Activated CD4-positive, alpha-beta T cell treated with anti-CD3 and anti-CD28 coated beads for 36 hours (primary cell): ENCODE measurements around the gene MRPL37. TPM values are rescaled to one million over a fixed set of nuclear protein-coding genes. Genes with fewer than 3 reads are reported as not detected.
"Not testable (repeated sequence)": the region's sequence is repeated elsewhere in the genome, so short reads cannot be mapped to it uniquely, and the experiment has no call there.

Source experiments
- ATAC-seq: fragments of 200-7000 bp; cut with Tn5 transposase; one replicate; pipeline ENCODE4 v1.10.0; 2021; ENCODE audit warnings: mild to moderate bottlenecking, moderate library complexity
- CTCF ChIA-PET: fragments of 350-600 bp; sonication (Branson Sonifier 250); formaldehyde crosslinking; loops from one replicate; lab custom pipeline; 2021; ENCODE audit warnings: antibody characterized with exemption; lab: Charles Lee
- POLR2A ChIA-PET: fragments of 350-600 bp; sonication (Branson Sonifier 250); formaldehyde crosslinking; loops from one replicate; lab custom pipeline; 2021; ENCODE audit warnings: antibody characterized with exemption, inconsistent platforms; lab: Charles Lee
- DNase-seq: peaks from one replicate; pipeline ENCODE4 v3.0.0-alpha.2; 2020
- H3K27ac Mint-ChIP-seq: one replicate; pipeline ENCODE4 v1.8.0; 2021; ENCODE audit warnings: mixed read lengths
- H3K27me3 Mint-ChIP-seq: one replicate; pipeline ENCODE4 v1.8.0; 2021; ENCODE audit warnings: mixed read lengths
- H3K36me3 Mint-ChIP-seq: one replicate; pipeline ENCODE4 v1.8.0; 2021; ENCODE audit warnings: low read depth, mixed read lengths
- H3K4me1 Mint-ChIP-seq: one replicate; pipeline ENCODE4 v1.8.0; 2021; ENCODE audit warnings: mixed read lengths
- H3K4me3 Mint-ChIP-seq: one replicate; pipeline ENCODE4 v1.8.0; 2021; ENCODE audit warnings: mild to moderate bottlenecking, moderate library complexity, mixed read lengths
- H3K9me3 Mint-ChIP-seq: one replicate; pipeline ENCODE4 v1.8.0; 2021; ENCODE audit warnings: low read depth, mixed read lengths
- intact Hi-C, 2 experiments: fragments of 100-400 bp; cut with DNase I in 1 of 2; cut with micrococcal nuclease in 1 of 2; formaldehyde crosslinking; loops; one replicate each; pipeline versions ENCODE4 v1.14.2 to v1.15.1; 2022 to 2024; cut with DNase I, micrococcal nuclease
- total RNA-seq, 2 experiments: library from RNA; stranded (reverse); gene quantifications; one replicate each; pipeline ENCODE4 v1.2.3, GENCODE V29; 2021

Gene MRPL37
- total RNA-seq, 2 experiments from 2014 or later, result 177 to 189 TPM

- Mint-ChIP-seq H3K27ac (peak overlapping the region; percentile 84), H3K27me3 (no peaks in the 10 kb centered on the region), H3K4me1 (peaks cover 30% of the 10 kb centered on the region), H3K9me3 (no peaks in the 10 kb centered on the region), H3K4me3 (peak overlapping the region; percentile 83), H3K36me3 (peaks cover 29% of the 10 kb centered on the region)
- ATAC-seq, result peak; percentile 14
- no peak for DNase-seq
- CTCF ChIA-PET, result interaction anchor here (0.6 to 3.6 kb wide), 9 partner anchors 11 to 542 kb away, joined by 3 to 16 read pairs (median 3); no protein-coding TSS in a partner anchor
- intact Hi-C loops, result loop anchor here (1.0 to 10.0 kb wide), 11 partner anchors 147 to 604 kb away; partner anchors contain the start of genes SSBP3 (in 2 of the 2), TCEANC2 (in 2 of the 2), TMEM59 (in 2 of the 2) and NDC1 (in 1 of the 2)
- POLR2A ChIA-PET, result interaction anchor here (0.6 to 1.0 kb wide), 3 partner anchors 134 to 212 kb away, joined by 3 to 5 read pairs (median 3); no protein-coding TSS in a partner anchor
Measured at GRCh38 chr1:54200519-54200997, 591 bp downstream of the MRPL37 start.

- H3K4me1 Mint-ChIP-seq, result peaks cover 30% of the 10 kb centered on the region
- intact Hi-C loops, result loop anchor here (5.0 to 10.0 kb wide), 3 partner anchors 148 to 601 kb away; partner anchors contain the start of gene TTC22 (in 1 of the 2)
- H3K36me3 Mint-ChIP-seq, result peaks cover 53% of the 10 kb centered on the region
- ChIA-PET CTCF (interaction anchor here (0.8 kb wide), 1 partner anchor 285 kb away, joined by 4 read pairs; no protein-coding TSS in a partner anchor), POLR2A (no interaction called here)
- ATAC-seq, result no peak
- H3K9me3 Mint-ChIP-seq, result no peaks in the 10 kb centered on the region
- DNase-seq, result no peak
- no peak overlapping the region for H3K4me3 Mint-ChIP-seq
- H3K27me3 Mint-ChIP-seq, result no peaks in the 10 kb centered on the region
- no peak overlapping the region for H3K27ac Mint-ChIP-seq
Measured at GRCh38 chr1:54204199-54204598, 4.2 kb downstream of the MRPL37 start.

- Mint-ChIP-seq H3K9me3 (no peaks in the 10 kb centered on the region), H3K4me3 (no peak overlapping the region), H3K27ac (peak overlapping the region; percentile 61), H3K4me1 (peaks cover 13% of the 10 kb centered on the region), H3K36me3 (peaks cover 69% of the 10 kb centered on the region), H3K27me3 (no peaks in the 10 kb centered on the region)
- no peak for DNase-seq
- ChIA-PET POLR2A (no interaction called here), CTCF (interaction anchor here (0.5 kb wide), 1 partner anchor 596 kb away, joined by 4 read pairs; no protein-coding TSS in a partner anchor)
- ATAC-seq, result no peak
- intact Hi-C loops, result loop anchor here in 1 of 2 experiments (10.0 kb wide), 1 partner anchor 598 kb away; the partner anchor contains the start of gene TTC22
Measured at GRCh38 chr1:54207287-54207686, 7.3 kb downstream of the MRPL37 start.

GRCh38 chr1:54207896-54208295, 7.9 kb downstream of the MRPL37 start:
- peaks cover 68% of the 10 kb centered on the region for H3K36me3 Mint-ChIP-seq
- H3K27ac Mint-ChIP-seq, result not testable (repeated sequence)

GRCh38 chr1:54212872-54213271, 12.9 kb downstream of the MRPL37 start:
- peaks cover 6% of the 10 kb centered on the region for H3K4me1 Mint-ChIP-seq
- no peak for ATAC-seq
- no peak overlapping the region for H3K27ac Mint-ChIP-seq
- intact Hi-C loops, result no loop called here
- ChIA-PET CTCF (interaction anchor here (1.1 kb wide), 1 partner anchor 32 kb away, joined by 3 read pairs; no protein-coding TSS in a partner anchor), POLR2A (interaction anchor here (0.6 kb wide), 1 partner anchor 14 kb away, joined by 4 read pairs; no protein-coding TSS in a partner anchor)
- H3K9me3 Mint-ChIP-seq, result no peaks in the 10 kb centered on the region
- H3K4me3 Mint-ChIP-seq, result no peak overlapping the region
- no peak for DNase-seq
- peaks cover 70% of the 10 kb centered on the region for H3K36me3 Mint-ChIP-seq
- no peaks in the 10 kb centered on the region for H3K27me3 Mint-ChIP-seq

More at GRCh38 chr1:54207896-54208295, 7.9 kb downstream of the MRPL37 start:
- H3K4me1 Mint-ChIP-seq, H3K27me3 Mint-ChIP-seq, DNase-seq, H3K9me3 Mint-ChIP-seq, H3K4me3 Mint-ChIP-seq, ATAC-seq, CTCF ChIA-PET, POLR2A ChIA-PET: not testable (repeated sequence)
- intact Hi-C loops, result loop anchor here in 1 of 2 experiments (10.0 kb wide), 1 partner anchor 597 kb away; the partner anchor contains the start of gene TTC22

- no peak overlapping the region for H3K27ac Mint-ChIP-seq
- intact Hi-C loops, result no loop called here
- DNase-seq, result no peak
- no peaks in the 10 kb centered on the region for H3K27me3 Mint-ChIP-seq
- H3K36me3 Mint-ChIP-seq, result peaks cover 62% of the 10 kb centered on the region
- peaks cover 3% of the 10 kb centered on the region for H3K4me1 Mint-ChIP-seq
- no peak overlapping the region for H3K4me3 Mint-ChIP-seq
- ChIA-PET POLR2A (no interaction called here), CTCF (no interaction called here)
- no peak for ATAC-seq
- no peaks in the 10 kb centered on the region for H3K9me3 Mint-ChIP-seq
Measured at GRCh38 chr1:54215523-54215922, 15.6 kb downstream of the MRPL37 start.

GRCh38 chr1:54218883-54219687, 19.1 kb downstream of the MRPL37 start:
- DNase-seq (no peak), ATAC-seq (no peak)
- Mint-ChIP-seq H3K4me1 (peaks cover 5% of the 10 kb centered on the region), H3K9me3 (no peaks in the 10 kb centered on the region), H3K36me3 (peaks cover 37% of the 10 kb centered on the region), H3K27ac (no peak overlapping the region), H3K27me3 (no peaks in the 10 kb centered on the region), H3K4me3 (no peak overlapping the region)
- POLR2A ChIA-PET, result interaction anchor here (0.7 kb wide), 1 partner anchor 268 kb away, joined by 3 read pairs; no protein-coding TSS in a partner anchor
- intact Hi-C loops, result no loop called here
- CTCF ChIA-PET, result interaction anchor here (0.6 kb wide), 1 partner anchor 271 kb away, joined by 4 read pairs; no protein-coding TSS in a partner anchor

GRCh38 chr1:54219688-54220003, 19.7 kb downstream of the MRPL37 start:
- DNase-seq (no peak), ATAC-seq (no peak)
- H3K27me3 Mint-ChIP-seq, result no peaks in the 10 kb centered on the region
- peaks cover 5% of the 10 kb centered on the region for H3K4me1 Mint-ChIP-seq
- ChIA-PET CTCF (no interaction called here), POLR2A (no interaction called here)
- H3K9me3 Mint-ChIP-seq, result no peaks in the 10 kb centered on the region
- H3K36me3 Mint-ChIP-seq, result peaks cover 37% of the 10 kb centered on the region
- intact Hi-C loops, result no loop called here
- H3K27ac Mint-ChIP-seq, result peak overlapping the region; percentile 74
- no peak overlapping the region for H3K4me3 Mint-ChIP-seq

GRCh38 chr1:54220004-54220811, 20.2 kb downstream of the MRPL37 start:
- intact Hi-C loops, result no loop called here
- CTCF ChIA-PET, result interaction anchor here (0.8 to 1.0 kb wide), 2 partner anchors 48 to 70 kb away, joined by 3 read pairs; no protein-coding TSS in a partner anchor
- no peak for ATAC-seq
- POLR2A ChIA-PET, result no interaction called here
- no peak for DNase-seq
- Mint-ChIP-seq H3K27me3 (no peaks in the 10 kb centered on the region), H3K27ac (peak overlapping the region; percentile 74), H3K4me1 (peaks cover 5% of the 10 kb centered on the region), H3K9me3 (no peaks in the 10 kb centered on the region), H3K4me3 (no peak overlapping the region), H3K36me3 (peaks cover 36% of the 10 kb centered on the region)

- Mint-ChIP-seq H3K27me3 (no peaks in the 10 kb centered on the region), H3K9me3 (no peaks in the 10 kb centered on the region), H3K4me3 (no peak overlapping the region), H3K4me1 (peaks cover 5% of the 10 kb centered on the region), H3K27ac (no peak overlapping the region), H3K36me3 (peaks cover 26% of the 10 kb centered on the region)
- intact Hi-C loops, result no loop called here
- no peak for DNase-seq
- ChIA-PET CTCF (interaction anchor here (0.6 to 1.0 kb wide), 3 partner anchors 47 to 789 kb away, joined by 3 to 5 read pairs (median 3); no protein-coding TSS in a partner anchor), POLR2A (interaction anchor here (1.3 kb wide), 1 partner anchor 22 kb away, joined by 5 read pairs; the partner anchor contains the start of genes CYB5RL and MRPL37)
- no peak for ATAC-seq
Measured at GRCh38 chr1:54221113-54221834, 21.3 kb downstream of the MRPL37 start.
